HepG2 (cell line): ENCODE data around the gene EMC9. TPM values are rescaled to one million over a fixed set of nuclear protein-coding genes. Genes with fewer than 3 reads are reported as not detected.

Experiments used
- ARHGAP35 ChIP-seq: sonication (generic); formaldehyde crosslinking; IDR thresholded peaks from 2 replicates; pipeline ENCODE4 v1.9.0; 2022; ENCODE audit warnings: mild to moderate bottlenecking, inconsistent platforms, moderate library complexity, missing genetic modification reagents, borderline replicate concordance
- ATF7-NPFF ChIP-seq: sonication (generic); formaldehyde crosslinking; IDR thresholded peaks from 2 replicates; pipeline ENCODE4 v1.8.1; 2023; ENCODE audit warnings: mild to moderate bottlenecking, low read depth, missing genetic modification reagents, moderate library complexity
- CENPT ChIP-seq: sonication (generic); formaldehyde crosslinking; IDR thresholded peaks from 2 replicates; pipeline ENCODE4 v1.8.0; 2022; ENCODE audit warnings: low read depth, mild to moderate bottlenecking, moderate library complexity, missing genetic modification reagents
- FIP1L1 ChIP-seq: fragments of 200-400 bp; formaldehyde crosslinking; IDR thresholded peaks from 2 replicates; pipeline ENCODE4 v1.6.1; 2018; ENCODE audit warnings: low read depth, mild to moderate bottlenecking, low read length, moderate library complexity, borderline replicate concordance; ENCODE audit not compliant: insufficient read depth
- GPN1 ChIP-seq: sonication (generic); formaldehyde crosslinking; IDR thresholded peaks from 2 replicates; pipeline ENCODE4 v1.5.1; 2020; ENCODE audit warnings: missing genetic modification reagents, borderline replicate concordance
- HNF4A ChIP-seq: sonication (generic); formaldehyde crosslinking; IDR thresholded peaks from 2 replicates; pipeline ENCODE4 v1.4.0; 2020; ENCODE audit warnings: missing genetic modification reagents
- KDM3A ChIP-seq: IDR thresholded peaks from 2 replicates; pipeline ENCODE4 v1.6.1; 2018; ENCODE audit warnings: low read depth, missing compliant biosample characterization
- MTA1 ChIP-seq: sonication (generic); formaldehyde crosslinking; IDR thresholded peaks from 2 replicates; pipeline ENCODE4 v1.4.0; 2020; ENCODE audit warnings: missing genetic modification reagents, mild to moderate bottlenecking, borderline replicate concordance
- NFATC3 ChIP-seq: sonication (generic); formaldehyde crosslinking; IDR thresholded peaks from 2 replicates; pipeline ENCODE4 v1.5.1; 2020; ENCODE audit warnings: mild to moderate bottlenecking, missing genetic modification reagents
- NKX3-1 ChIP-seq: sonication (generic); formaldehyde crosslinking; IDR thresholded peaks from 2 replicates; pipeline ENCODE4 v1.5.0; 2020; ENCODE audit warnings: missing genetic modification reagents
- NR2F1 ChIP-seq, 2 experiments: fragments of 450-650 bp in 1 of 2; formaldehyde crosslinking in 1 of 2; IDR thresholded peaks; 2 replicates each; pipeline versions ENCODE4 v1.5.0 to v1.6.1; 2016 to 2020; ENCODE audit warnings: mild to moderate bottlenecking in 1 of 2, missing compliant biosample characterization in 1 of 2, missing genetic modification reagents in 1 of 2, moderate library complexity in 1 of 2
- PBX2 ChIP-seq: IDR thresholded peaks from 2 replicates; pipeline ENCODE4 v1.6.1; 2016; ENCODE audit warnings: control low read depth
- PPARG ChIP-seq: conservative IDR thresholded peaks from 2 replicates; pipeline ENCODE4 v1.6.1; 2016; ENCODE audit warnings: missing biosample characterization, missing genetic modification reagents
- PRDM15 ChIP-seq: sonication (generic); formaldehyde crosslinking; IDR thresholded peaks from 2 replicates; pipeline ENCODE4 v1.4.0; 2020; ENCODE audit warnings: missing genetic modification reagents
- RBAK ChIP-seq: sonication (generic); formaldehyde crosslinking; IDR thresholded peaks from 2 replicates; pipeline ENCODE4 v1.5.1; 2020; ENCODE audit warnings: mild to moderate bottlenecking, missing genetic modification reagents
- SOX5 ChIP-seq: IDR thresholded peaks from 2 replicates; pipeline ENCODE4 v1.6.1; 2016; ENCODE audit warnings: borderline replicate concordance
- ZBTB43 ChIP-seq: sonication (generic); formaldehyde crosslinking; conservative IDR thresholded peaks from 2 replicates; pipeline ENCODE4 v1.4.0; 2020; ENCODE audit warnings: missing genetic modification reagents
- ZFP82 ChIP-seq: sonication (generic); formaldehyde crosslinking; IDR thresholded peaks from 2 replicates; pipeline ENCODE4 v1.5.1; 2020; ENCODE audit warnings: mild to moderate bottlenecking, missing genetic modification reagents, borderline replicate concordance
- ZNF550 ChIP-seq: sonication (generic); formaldehyde crosslinking; IDR thresholded peaks from 2 replicates; pipeline ENCODE4 v1.4.0; 2020; ENCODE audit warnings: mild to moderate bottlenecking, missing genetic modification reagents, borderline replicate concordance
- ZNF768 ChIP-seq: sonication (generic); formaldehyde crosslinking; IDR thresholded peaks from 2 replicates; pipeline ENCODE4 v1.4.0; 2020; ENCODE audit warnings: missing genetic modification reagents
- ZNF772 ChIP-seq: sonication (generic); formaldehyde crosslinking; IDR thresholded peaks from 2 replicates; pipeline ENCODE4 v1.5.0; 2020; ENCODE audit warnings: mild to moderate bottlenecking, missing genetic modification reagents
- ZNF782 ChIP-seq: sonication (generic); formaldehyde crosslinking; IDR thresholded peaks from 2 replicates; pipeline ENCODE4 v1.4.0; 2020; ENCODE audit warnings: missing genetic modification reagents, mild to moderate bottlenecking, borderline replicate concordance
- polyA plus RNA-seq, 8 experiments: library from polyadenylated mRNA; depleted of rRNA in 3 of 8; stranded (reverse) in 7 of 8; unstranded in 1 of 8; fragments of >200 nt; fragmentation: Illumina TruSeq in 4 of 8; extraction: Trizol in 4 of 8; gene quantifications; 2 replicates each; pipeline versions ENCODE4 v1.2.1 to v1.2.3, GENCODE V29; 2011 to 2016; ENCODE audit warnings: low read depth in 4 of 8, missing spikeins in 1 of 8, mixed read lengths in 1 of 8; ENCODE audit not compliant: insufficient read depth in 1 of 8
- total RNA-seq, 5 experiments: library from RNA; depleted of rRNA; stranded (reverse); fragments of >200 nt; fragmentation: Illumina TruSeq; extraction: Trizol; gene quantifications; 2 replicates each; pipeline ENCODE4 v1.2.3, GENCODE V29; 2016; ENCODE audit warnings: low read depth in 1 of 5

EMC9 gene
- total and polyA plus RNA-seq, 2 of the 13 experiments (the other 11 are each of a cell fraction or from before 2014, with no cell fraction given): 60.5 to 78.7 TPM

- TF ChIP-seq ZBTB43 (no peak), NFATC3 (no peak), HNF4A (CRISPR knock-in tag) (peak; percentile 28; the same call in 1 of the 2 replicates), ZNF772 (CRISPR knock-in tag) (peak; percentile 58; the same call in 1 of the 2 replicates), PPARG (CRISPR knock-in tag) (0 out of 2 replicates have a peak, but pooled peaks have one; percentile 3), CENPT (CRISPR knock-in tag) (0 out of 2 replicates have a peak, but pooled peaks have one; percentile 18), MTA1 (CRISPR knock-in tag) (peak; percentile 49; the same call in 1 of the 2 replicates), NKX3-1 (CRISPR knock-in tag) (no peak), KDM3A (0 out of 2 replicates have a peak, but pooled peaks have one; percentile 51), ZNF550 (0 out of 2 replicates have a peak, but pooled peaks have one; percentile 43), PBX2 (CRISPR knock-in tag) (0 out of 2 replicates have a peak, but pooled peaks have one; percentile 20), FIP1L1 (0 out of 2 replicates have a peak, but pooled peaks have one; percentile 34), SOX5 (CRISPR knock-in tag) (no peak), ZFP82 (CRISPR knock-in tag) (no peak), ARHGAP35 (0 out of 2 replicates have a peak, but pooled peaks have one; percentile 36), ZNF782 (CRISPR knock-in tag) (0 out of 2 replicates have a peak, but pooled peaks have one; percentile 29), GPN1 (CRISPR knock-in tag) (peak; percentile 61; the same call in 1 of the 2 replicates), ATF7-NPFF (CRISPR knock-in tag) (peak; percentile 43; the same call in 1 of the 2 replicates), RBAK (CRISPR knock-in tag) (peak; percentile 22; the same call in 1 of the 2 replicates), NR2F1 (CRISPR knock-in tag; IDR thresholded peaks at IDR 0.05) (peak in 1 of 2 experiments; percentile 44; a peak in 1 of 4 replicates), ZNF768 (CRISPR knock-in tag) (peak; percentile 54; the same call in 1 of the 2 replicates), PRDM15 (CRISPR knock-in tag) (no peak)
Observed at GRCh38 chr14:24138396-24139271, 2.8 kb downstream of the EMC9 start (continued).
